Measurements from ENCODE around the gene PPP2R2C.

PPP2R2C gene

DNA sequence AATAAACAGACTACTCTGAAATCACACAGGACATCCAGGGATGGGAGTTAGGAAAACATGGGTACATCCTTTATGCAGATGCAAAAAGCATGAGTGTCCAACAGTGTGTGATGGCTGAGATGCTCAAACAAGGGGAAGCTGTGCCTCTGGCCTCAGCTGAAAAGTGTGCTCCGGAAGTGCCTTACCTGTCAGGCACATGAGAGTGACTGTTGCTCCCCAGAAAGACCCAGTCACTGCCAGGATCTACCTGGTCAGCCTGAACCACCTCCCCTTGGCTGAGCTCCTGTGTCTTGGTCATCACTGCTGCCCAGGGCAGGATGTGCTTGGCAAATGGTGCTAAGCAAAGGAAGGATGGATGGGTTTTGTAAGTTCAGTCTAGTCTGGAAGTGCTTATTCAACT, 4.0 kb downstream of the PPP2R2C start:
- no peak for DNase-seq (ENCODE audit: low read depth)
- H3K4me3 ChIP-seq (ENCODE audit: low read depth, low read length) = no peak overlapping the region
- TF ChIP-seq POLR2A (IDR thresholded peaks at IDR 0.05; ENCODE audit: extremely low read depth, insufficient read length) = no peak

DNA sequence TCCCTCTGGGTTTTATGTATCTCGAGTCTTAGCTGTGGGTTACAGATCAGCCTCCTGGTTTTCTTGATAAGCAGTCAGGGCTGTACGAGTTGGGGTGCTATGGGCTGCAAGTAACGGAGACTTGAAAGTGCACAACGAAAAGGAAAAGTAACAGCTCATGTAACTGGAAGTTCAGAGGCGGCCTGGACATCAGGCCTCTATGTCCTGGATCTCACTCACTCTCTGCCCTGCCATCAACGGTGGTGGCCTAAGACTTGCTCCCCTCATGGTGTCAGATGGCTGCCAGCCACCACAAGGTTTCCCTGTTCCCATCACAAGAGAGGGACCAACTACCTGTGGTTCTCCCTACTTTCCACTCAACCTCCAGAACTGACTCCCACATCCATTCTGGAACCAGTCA, 4.8 kb downstream of the PPP2R2C start:
- TF ChIP-seq, protein P1, sequence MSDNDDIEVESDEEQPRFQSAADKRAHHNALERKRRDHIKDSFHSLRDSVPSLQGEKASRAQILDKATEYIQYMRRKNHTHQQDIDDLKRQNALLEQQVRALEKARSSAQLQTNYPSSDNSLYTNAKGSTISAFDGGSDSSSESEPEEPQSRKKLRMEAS (IDR thresholded peaks at IDR 0.05; ENCODE audit: low read depth, low read length) = no peak
- TF ChIP-seq, protein P2, sequence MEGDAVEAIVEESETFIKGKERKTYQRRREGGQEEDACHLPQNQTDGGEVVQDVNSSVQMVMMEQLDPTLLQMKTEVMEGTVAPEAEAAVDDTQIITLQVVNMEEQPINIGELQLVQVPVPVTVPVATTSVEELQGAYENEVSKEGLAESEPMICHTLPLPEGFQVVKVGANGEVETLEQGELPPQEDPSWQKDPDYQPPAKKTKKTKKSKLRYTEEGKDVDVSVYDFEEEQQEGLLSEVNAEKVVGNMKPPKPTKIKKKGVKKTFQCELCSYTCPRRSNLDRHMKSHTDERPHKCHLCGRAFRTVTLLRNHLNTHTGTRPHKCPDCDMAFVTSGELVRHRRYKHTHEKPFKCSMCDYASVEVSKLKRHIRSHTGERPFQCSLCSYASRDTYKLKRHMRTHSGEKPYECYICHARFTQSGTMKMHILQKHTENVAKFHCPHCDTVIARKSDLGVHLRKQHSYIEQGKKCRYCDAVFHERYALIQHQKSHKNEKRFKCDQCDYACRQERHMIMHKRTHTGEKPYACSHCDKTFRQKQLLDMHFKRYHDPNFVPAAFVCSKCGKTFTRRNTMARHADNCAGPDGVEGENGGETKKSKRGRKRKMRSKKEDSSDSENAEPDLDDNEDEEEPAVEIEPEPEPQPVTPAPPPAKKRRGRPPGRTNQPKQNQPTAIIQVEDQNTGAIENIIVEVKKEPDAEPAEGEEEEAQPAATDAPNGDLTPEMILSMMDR (IDR thresholded peaks at IDR 0.05; ENCODE audit: low read depth, low read length) = no peak
- no peak for TF ChIP-seq POLR2A (IDR thresholded peaks at IDR 0.05; ENCODE audit: extremely low read depth, insufficient read length)
- TF ChIP-seq MYC (IDR thresholded peaks at IDR 0.05; ENCODE audit: low read depth, low read length) = no peak
- no peak overlapping the region for H3K4me3 ChIP-seq (ENCODE audit: low read depth, low read length)
- no peak for DNase-seq (ENCODE audit: low read depth)

DNA sequence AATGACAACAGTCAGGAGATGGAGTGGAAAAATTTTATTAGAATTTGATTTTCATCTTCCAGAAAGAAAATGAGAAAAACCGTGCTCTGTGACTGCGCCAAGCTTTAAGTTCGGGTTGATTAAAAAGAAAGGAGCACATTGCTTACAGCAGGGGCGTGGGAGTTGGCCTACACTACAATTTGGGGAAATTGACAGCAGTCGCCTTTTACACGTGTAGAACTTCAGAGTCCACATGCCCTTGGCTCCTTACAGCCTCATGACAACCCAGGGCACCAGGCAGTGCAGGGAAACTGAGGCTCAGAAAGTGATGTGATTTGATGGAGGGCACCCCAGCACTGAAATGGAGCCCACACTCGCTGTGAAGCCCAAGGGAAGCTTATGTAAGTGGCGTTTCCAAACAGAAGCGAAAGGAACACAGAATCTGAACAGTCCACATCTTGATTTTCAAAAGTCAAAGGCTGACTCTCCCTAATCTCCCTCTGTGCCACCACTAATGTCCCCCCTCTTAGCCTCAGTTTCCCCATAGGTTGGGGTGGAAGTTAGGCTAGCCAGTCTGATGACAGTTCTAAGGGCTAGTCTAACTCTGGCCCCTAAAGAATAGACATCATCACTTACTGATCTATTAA, 5.5 kb downstream of the PPP2R2C start:
- no peak for DNase-seq (ENCODE audit: low read depth)
- H3K4me3 ChIP-seq (ENCODE audit: low read depth, low read length) = no peak overlapping the region
- TF ChIP-seq, protein P1 (IDR thresholded peaks at IDR 0.05; ENCODE audit: low read depth, low read length) = 0 out of 2 replicates have a peak, but pooled peaks have one; percentile 22
- TF ChIP-seq POLR2A (IDR thresholded peaks at IDR 0.05; ENCODE audit: extremely low read depth, insufficient read length) = no peak

DNA sequence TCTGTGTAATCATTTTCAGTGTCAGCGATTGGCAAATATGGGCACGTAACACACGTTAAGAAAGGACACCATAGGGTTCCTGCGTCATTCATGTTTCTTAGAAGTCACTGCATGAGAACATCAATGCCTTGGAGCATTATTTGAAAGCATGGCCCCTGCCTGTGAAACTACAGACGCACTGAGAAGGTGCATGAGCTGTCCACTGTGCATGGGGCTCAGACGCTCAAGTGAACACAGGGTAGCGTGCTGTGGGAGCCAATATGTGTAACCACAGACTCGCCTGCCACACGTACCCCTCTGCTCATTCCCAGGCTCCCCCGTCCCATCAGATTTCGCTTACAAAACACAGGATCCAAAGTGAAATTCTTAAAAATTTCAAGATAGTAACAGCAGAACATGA, 6.5 kb downstream of the PPP2R2C start:
- no peak overlapping the region for H3K4me3 ChIP-seq (ENCODE audit: low read depth, low read length)
- DNase-seq (ENCODE audit: low read depth) = no peak

DNA sequence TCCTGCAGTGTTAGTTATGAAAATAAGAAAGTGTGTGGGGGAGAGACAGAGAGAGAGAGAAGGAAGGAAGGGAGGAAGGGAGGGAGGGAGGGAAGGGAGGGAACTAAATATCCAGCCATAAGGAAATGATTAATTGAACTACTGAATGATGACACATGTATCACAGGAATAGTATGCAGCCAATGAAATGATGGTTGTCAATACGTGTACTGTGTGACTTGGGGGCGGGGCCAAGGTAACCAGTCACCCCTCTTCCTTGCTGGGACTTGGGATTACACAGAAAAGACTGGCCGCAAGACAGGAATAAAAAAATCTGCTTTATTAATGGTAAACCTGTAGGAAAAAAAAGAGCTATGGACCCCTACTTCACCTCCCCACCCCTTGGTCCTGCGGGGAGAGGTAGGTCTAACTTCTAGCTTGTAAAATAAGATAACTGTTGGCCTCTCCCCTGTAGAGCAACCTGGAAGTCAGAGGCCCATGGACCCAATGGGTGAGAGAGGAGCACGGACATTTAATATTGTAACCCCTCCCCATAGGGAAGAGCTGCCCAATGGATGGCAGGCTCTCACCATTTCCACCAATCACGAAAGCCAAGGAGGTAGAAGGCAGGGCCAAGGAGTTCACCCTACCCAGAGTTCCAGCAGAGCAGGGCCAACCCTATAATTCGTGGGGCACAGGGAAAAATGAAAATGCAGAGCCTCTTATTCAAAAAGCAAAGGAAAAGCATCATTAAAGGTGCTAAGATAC, 7.4 kb downstream of the PPP2R2C start:
- TF ChIP-seq, protein P1 (IDR thresholded peaks at IDR 0.05; ENCODE audit: low read depth, low read length) = no peak
- no peak for TF ChIP-seq POLR2A (IDR thresholded peaks at IDR 0.05; ENCODE audit: extremely low read depth, insufficient read length)
- TF ChIP-seq MYC (IDR thresholded peaks at IDR 0.05; ENCODE audit: low read depth, low read length) = no peak
- TF ChIP-seq, protein P2 (IDR thresholded peaks at IDR 0.05; ENCODE audit: low read depth, low read length) = no peak
- no peak overlapping the region for H3K4me3 ChIP-seq (ENCODE audit: low read depth, low read length)
- DNase-seq (ENCODE audit: low read depth) = no peak

More for the DNA sequence above, 6.5 kb downstream of the PPP2R2C start:
- TF ChIP-seq, protein P1 (IDR thresholded peaks at IDR 0.05; ENCODE audit: low read depth, low read length) = no peak
- TF ChIP-seq, protein P2 (IDR thresholded peaks at IDR 0.05; ENCODE audit: low read depth, low read length) = no peak
- TF ChIP-seq MYC (IDR thresholded peaks at IDR 0.05; ENCODE audit: low read depth, low read length) (no peak), POLR2A (IDR thresholded peaks at IDR 0.05; ENCODE audit: extremely low read depth, insufficient read length) (no peak)

DNA sequence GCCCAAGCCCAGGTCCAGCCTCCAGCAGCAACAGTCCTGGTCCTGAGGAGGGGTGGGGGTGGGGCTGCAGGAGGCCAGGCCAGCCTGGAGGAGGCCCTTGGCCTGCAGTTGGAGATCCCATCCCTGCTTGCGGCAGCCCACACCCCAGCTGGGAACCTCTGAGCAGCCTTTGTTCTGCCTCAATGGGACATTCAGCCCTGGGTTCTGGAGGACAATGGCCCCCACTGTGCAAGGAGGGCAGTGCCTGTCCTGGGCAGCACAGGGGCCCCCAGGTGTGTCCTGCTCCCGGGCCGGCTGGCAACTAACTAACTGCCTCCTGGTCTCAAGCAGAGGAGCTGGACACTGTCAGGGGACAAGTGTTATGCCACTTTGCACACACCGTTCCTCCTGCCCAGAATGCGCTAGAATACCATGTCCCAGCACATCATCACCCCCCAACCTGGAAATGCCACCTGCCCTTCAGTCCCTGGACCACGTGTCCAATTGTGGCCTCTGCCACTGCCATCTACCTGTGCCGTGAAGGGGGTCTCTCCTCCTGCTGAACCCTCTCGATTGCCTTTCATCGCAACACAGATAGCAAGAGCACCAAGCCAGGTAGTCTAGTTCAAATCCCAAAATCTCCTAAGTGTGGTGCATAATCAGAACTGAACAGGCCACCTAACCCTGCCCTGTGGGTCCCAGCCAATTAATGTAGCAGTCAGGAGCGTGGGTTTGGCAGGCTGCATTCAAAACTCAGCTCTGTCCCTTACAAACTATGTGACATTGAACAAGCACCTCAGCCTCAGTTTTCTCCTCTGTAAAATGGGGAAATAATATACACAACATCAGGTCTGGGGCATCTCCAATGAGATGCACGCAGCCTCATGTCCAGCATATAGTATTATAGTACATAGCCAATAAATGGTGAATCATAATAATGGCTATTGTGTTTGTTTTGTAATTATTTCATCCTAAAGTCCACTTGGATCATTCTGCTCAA, 8.8 kb downstream of the PPP2R2C start:
- no peak for DNase-seq (ENCODE audit: low read depth)
- no peak overlapping the region for H3K4me3 ChIP-seq (ENCODE audit: low read depth, low read length)
- no peak for TF ChIP-seq MYC (IDR thresholded peaks at IDR 0.05; ENCODE audit: low read depth, low read length)
- TF ChIP-seq, protein P1 (IDR thresholded peaks at IDR 0.05; ENCODE audit: low read depth, low read length) = no peak
- TF ChIP-seq POLR2A (IDR thresholded peaks at IDR 0.05; ENCODE audit: extremely low read depth, insufficient read length) = no peak
- TF ChIP-seq, protein P2 (IDR thresholded peaks at IDR 0.05; ENCODE audit: low read depth, low read length) = no peak

All from NB4 (cell line).